ENCODE data around the gene CRHR1.

DNA sequence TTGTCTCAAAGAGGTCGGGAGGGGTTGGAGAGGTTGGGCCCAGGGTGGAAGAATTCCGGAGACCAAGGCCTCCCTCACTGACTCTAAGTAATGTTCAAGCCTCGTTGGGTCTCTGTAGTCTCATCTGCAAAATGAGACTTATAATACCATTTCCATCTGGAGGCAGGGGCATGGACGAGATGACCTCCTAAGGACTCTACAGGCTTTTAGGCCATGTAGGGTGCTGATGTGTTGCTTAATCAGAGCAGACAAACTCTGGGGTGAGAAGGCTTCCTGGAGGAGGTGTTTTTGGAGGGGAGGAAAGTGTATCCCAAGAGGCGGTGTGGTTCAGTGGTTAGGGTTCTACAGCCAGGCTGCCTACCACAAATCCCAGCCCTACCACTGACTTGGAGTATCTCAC, 63.6 kb downstream of the CRHR1 start:
- TF ChIP-seq, protein P1, sequence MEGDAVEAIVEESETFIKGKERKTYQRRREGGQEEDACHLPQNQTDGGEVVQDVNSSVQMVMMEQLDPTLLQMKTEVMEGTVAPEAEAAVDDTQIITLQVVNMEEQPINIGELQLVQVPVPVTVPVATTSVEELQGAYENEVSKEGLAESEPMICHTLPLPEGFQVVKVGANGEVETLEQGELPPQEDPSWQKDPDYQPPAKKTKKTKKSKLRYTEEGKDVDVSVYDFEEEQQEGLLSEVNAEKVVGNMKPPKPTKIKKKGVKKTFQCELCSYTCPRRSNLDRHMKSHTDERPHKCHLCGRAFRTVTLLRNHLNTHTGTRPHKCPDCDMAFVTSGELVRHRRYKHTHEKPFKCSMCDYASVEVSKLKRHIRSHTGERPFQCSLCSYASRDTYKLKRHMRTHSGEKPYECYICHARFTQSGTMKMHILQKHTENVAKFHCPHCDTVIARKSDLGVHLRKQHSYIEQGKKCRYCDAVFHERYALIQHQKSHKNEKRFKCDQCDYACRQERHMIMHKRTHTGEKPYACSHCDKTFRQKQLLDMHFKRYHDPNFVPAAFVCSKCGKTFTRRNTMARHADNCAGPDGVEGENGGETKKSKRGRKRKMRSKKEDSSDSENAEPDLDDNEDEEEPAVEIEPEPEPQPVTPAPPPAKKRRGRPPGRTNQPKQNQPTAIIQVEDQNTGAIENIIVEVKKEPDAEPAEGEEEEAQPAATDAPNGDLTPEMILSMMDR (IDR thresholded peaks at IDR 0.05): no peak
- no peak for TF ChIP-seq POLR2A (IDR thresholded peaks at IDR 0.05)

All from right lobe of liver (tissue), 4 donors.